GM12891 (cell line): ENCODE data around the gene GPER1.

Source experiments
- DNase-seq: peaks from one replicate; pipeline ENCODE4 v3.0.0; 2011; ENCODE audit warnings: low spot score; ENCODE audit not compliant: insufficient read length
- FAIRE-seq: peaks from 2 replicates; lab custom pipeline; 2011; peaks lifted over from hg19 to GRCh38; lab: Jason Lieb, UNC
- PAX5 ChIP-seq: IDR thresholded peaks from 2 replicates; pipeline ENCODE4 v1.6.1; 2011; ENCODE audit warnings: low read length, moderate library complexity, mild to moderate bottlenecking; ENCODE audit not compliant: insufficient read depth, severe bottlenecking
- POLR2A ChIP-seq: IDR thresholded peaks from 2 replicates; pipeline ENCODE4 v1.6.1; 2011; ENCODE audit warnings: low read depth, low read length, control low read depth
- POLR2AphosphoS5 ChIP-seq: IDR thresholded peaks from 2 replicates; pipeline ENCODE4 v1.6.1; 2011; ENCODE audit warnings: low read depth, low read length, control low read depth
- POU2F2 ChIP-seq: IDR thresholded peaks from 2 replicates; pipeline ENCODE4 v1.6.1; 2011; ENCODE audit warnings: low read depth, mild to moderate bottlenecking, control low read depth, low read length, moderate library complexity
- SPI1 ChIP-seq: IDR thresholded peaks from 2 replicates; pipeline ENCODE4 v1.6.1; 2011; ENCODE audit warnings: low read depth, low read length, control low read depth
- TAF1 ChIP-seq: IDR thresholded peaks from 2 replicates; pipeline ENCODE4 v1.6.1; 2011; ENCODE audit warnings: low read depth, low read length, control low read depth

The GPER1 gene

DNA sequence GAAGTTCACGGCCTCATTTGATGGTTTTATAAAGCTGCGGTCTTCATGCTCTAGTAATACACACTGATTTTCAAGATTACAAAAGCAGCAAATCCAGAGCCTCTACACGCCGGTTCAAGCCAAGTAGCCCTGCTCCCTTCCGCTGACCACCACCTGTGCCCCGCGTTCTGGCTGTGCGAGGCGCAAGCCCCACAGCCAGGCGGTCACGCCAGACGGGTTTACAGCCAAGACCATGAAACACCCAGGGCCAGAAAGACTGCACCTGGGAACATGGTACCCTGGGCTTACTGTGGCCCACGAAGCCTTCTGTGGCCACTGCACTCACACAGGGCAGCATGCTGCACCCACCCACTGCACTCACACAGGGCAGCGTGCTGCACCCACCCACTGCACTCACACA, 33.6 kb downstream of the GPER1 start:
- DNase-seq (no peak), FAIRE-seq (no peak)
- TF ChIP-seq POLR2A = no peak
- TF ChIP-seq POLR2AphosphoS5 = no peak
- no peak for TF ChIP-seq PAX5
- TF ChIP-seq TAF1 = no peak
- no peak for TF ChIP-seq SPI1
- TF ChIP-seq POU2F2 = no peak

DNA sequence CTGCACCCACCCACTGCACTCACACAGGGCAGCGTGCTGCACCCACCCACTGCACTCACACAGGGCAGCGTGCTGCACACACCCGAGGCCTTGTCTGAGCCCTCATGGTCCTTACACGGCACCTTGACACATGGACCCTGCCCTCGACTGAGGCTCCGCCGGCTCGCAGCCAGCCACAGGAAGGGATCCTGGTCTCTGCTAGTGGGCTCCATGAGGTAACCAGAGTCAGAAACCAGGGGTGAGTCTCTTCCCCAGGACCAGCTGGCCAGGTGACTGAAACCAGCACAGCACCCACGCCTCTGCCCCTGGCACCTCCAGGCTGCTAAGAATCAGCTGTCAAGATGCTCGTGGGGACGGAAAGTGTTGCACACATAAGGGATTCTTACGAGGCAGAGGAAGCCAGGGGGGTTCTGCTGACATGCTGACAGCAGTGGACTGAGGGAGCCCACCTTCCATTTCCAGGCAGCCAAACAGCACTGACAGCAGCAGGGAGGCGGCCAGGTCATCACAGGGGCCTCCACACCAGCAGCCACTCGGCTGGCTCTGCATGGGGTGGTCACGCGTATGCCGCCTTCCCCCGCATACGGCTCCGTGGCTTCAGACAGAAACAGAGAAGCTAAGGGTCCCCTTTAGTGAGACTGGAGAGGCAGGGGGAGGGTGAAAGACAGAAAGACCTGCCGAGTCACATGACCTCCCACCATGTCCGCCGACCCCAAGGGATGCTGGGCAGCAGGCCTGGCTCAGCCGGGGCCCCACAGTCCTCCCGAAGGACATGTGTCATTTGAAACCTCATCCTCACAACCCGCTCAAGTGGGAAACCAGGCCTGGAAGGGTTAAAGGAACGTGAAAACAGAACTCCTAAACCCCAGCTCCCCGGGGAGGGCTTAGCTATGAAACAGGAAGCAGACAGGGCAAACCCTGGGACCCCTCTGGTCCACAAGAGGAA, 34.2 kb downstream of the GPER1 start:
- TF ChIP-seq POLR2A (no peak), TAF1 (no peak)
- DNase-seq (no peak), FAIRE-seq (no peak)

DNA sequence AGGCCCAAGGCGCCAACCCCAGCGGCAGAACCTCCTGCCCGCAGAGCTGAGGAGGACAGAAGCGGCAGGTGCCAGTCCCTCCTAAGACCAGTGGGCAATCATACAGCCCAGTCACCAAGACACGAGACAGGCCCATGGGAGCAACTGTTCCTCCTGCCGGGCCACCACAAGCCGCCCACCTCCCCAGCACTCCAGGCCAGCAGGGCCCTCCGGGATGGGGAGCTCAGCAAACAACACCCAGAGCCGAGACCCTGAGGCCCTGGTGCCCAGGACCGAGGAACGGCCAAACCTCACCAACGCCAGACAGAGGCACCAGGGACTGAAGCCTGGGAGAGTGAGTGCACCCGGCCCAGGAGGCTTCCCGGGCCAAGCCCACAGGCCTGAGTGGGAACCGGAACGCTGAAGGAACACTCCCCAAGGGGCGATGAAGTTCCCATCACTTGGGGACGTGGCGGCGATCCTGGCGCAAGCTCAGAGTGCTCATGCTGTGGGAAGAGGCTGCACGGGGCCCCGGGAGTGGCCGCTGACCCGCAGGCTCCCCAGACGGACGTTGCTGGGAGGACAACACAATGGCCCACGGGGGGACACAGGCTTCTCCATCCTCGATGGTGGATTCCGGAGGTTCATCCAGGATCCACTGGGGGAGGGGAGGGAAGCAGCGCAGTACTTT, 35.1 kb downstream of the GPER1 start:
- FAIRE-seq (no peak), DNase-seq (no peak)
- no peak for TF ChIP-seq POLR2AphosphoS5
- TF ChIP-seq TAF1 = no peak
- TF ChIP-seq SPI1 = no peak
- TF ChIP-seq POU2F2 = no peak
- no peak for TF ChIP-seq PAX5
- no peak for TF ChIP-seq POLR2A

DNA sequence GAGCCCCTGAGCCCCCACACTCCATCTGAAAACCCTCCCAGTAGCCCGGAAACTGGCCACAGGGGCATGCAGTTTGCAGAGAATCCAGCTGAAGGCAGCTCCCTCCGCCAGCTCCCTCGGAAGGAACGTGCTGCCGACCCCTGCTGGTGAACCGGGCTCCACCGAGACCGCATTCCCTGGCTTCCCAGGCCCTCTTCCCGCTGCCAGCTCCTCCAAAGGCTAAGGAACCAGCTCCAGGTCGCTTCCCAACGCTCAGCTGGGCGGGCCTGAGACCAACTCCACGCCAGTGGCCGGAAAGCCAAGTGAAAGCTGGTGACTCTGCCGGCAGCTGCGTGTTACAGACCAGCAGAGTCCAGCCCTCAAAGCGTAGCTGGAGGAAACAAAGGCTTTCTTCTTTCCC, 35.8 kb downstream of the GPER1 start:
- TF ChIP-seq PAX5 (no peak), POLR2AphosphoS5 (no peak), SPI1 (no peak), TAF1 (no peak), POU2F2 (no peak), POLR2A (no peak)
- no peak for DNase-seq
- no peak for FAIRE-seq

DNA sequence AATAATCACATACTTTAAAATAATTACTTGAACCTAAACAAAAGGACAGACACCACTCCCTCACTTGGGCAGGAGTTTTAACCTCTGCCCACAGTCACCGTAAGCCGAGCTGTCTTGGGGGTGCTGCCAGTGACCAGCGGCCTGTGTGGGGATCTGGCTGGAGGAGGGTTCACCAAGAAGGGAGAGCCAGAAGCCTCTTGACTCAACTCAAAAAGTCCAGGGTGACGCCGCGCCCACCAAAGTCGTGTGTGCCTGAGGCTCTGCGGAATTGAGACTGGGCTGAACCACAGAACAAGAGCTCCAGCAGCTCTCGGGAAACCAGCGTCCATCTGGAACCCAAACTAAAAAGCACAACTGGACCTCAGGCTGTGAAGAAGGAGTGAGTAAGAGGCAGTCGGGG, 36.3 kb downstream of the GPER1 start:
- TF ChIP-seq TAF1 = no peak
- no peak for TF ChIP-seq SPI1
- no peak for TF ChIP-seq POLR2A
- no peak for TF ChIP-seq PAX5
- TF ChIP-seq POU2F2 = no peak
- TF ChIP-seq POLR2AphosphoS5 = no peak
- DNase-seq (no peak), FAIRE-seq (no peak)

DNA sequence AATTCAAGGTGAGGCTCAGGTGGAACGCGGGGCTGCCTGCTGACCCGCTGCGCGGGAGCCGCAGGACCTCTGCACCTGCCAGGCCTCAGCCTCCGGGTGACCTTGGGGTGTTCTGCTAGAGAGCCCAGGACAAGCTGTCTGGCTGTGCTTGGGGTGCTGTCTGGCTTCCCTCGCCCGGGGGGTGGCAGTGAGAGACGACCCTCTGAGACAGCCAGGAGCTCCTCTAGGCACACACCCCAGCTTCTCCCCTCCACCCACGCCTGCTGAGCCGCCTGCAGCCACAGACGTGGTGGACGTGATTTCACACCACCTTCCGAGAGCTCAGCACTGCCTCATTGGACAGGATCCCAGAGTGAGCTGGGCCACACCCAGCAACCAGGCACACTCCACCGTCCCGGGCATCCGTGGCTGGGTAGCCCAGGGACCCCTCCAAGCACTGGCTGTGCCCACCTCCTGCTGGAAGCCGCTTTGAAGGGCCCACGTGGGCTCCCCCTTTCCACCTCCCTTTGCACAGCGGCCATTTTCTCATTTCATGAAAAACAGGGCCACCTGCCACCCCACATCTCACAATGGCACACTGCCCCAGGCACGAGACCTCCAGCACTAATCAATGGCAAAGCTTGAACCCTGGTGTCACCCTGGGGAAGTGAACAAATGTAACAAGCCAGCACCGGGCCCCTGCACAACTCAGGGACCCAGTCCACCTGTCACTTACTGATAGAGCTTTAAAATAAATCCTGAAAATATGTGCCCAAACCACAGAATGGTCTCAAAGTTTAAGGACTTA, 37.1 kb downstream of the GPER1 start:
- FAIRE-seq (no peak), DNase-seq (no peak)
- TF ChIP-seq POLR2AphosphoS5 (no peak), POU2F2 (no peak), PAX5 (no peak), POLR2A (no peak), SPI1 (no peak), TAF1 (no peak)

DNA sequence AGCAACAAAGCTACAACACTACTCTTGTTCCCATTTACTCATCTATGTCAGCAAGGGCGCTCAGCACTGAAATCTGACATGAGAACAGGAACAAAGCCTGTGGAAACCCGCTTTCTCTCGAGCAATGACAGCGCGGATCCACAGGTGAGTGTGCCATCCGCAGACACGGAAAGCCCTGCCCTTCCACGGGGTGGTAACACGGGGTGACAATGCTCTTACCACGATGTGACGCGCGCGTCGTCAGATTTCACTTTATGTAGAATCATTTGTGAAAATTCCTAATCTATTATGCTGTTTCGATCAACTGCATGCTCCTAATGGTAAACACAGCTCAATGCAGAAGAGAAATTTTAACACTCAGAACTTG, 37.7 kb downstream of the GPER1 start:
- no peak for DNase-seq
- FAIRE-seq = no peak
- TF ChIP-seq POU2F2 (no peak), PAX5 (no peak), TAF1 (no peak), POLR2A (no peak), POLR2AphosphoS5 (no peak), SPI1 (no peak)

DNA sequence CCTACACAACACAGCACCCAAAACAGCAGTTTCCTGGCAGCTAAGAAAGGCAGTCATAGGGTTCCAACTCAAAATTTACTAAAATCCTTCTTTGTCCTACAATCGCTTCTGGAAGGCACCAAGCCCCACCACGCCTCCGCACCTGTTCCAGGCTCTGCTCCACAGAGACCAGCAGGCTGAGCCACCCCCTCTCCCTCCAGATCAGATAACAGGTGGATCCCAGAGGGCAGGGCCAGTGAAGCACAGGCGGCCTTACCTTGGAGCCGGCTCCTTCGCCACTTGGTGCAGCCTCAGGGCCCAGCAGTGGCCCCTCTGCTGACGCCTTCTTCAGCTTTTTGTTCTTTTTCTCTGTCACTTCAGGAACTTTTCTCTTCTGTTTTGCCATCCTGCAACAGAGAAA, 39.1 kb downstream of the GPER1 start:
- FAIRE-seq (no peak), DNase-seq (no peak)
- TF ChIP-seq PAX5 = no peak
- no peak for TF ChIP-seq TAF1
- TF ChIP-seq SPI1 = no peak
- TF ChIP-seq POLR2AphosphoS5 = no peak
- no peak for TF ChIP-seq POU2F2
- TF ChIP-seq POLR2A = no peak

DNA sequence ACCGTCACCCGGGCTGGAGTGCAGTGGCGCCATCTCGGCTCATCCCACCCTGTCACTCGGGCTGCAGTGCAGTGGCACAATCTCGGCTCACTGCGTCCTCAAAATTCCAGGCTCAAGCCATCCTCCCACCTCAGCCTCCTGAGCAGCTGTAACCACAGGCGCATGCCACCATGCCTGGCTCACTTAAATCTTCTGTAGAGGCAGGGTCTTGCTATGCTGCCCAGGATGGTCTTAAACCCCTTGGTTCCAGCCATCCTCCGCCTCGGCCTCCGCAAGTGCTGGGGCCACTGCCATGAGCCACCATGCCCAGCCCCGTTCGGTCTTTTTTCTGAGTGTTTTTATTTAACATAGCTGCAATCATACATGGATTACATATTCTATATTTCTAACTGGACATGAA, 41.5 kb downstream of the GPER1 start:
- no peak for TF ChIP-seq POLR2AphosphoS5
- no peak for TF ChIP-seq PAX5
- no peak for TF ChIP-seq POLR2A
- FAIRE-seq = no peak
- no peak for DNase-seq
